Panc1 (cell line): ENCODE measurements around the gene DUSP8.

ENCODE experiments used
- CTCF ChIP-seq: fragments of 450-650 bp; IDR thresholded peaks from 2 replicates; pipeline ENCODE4 v1.5.1; 2017; ENCODE audit warnings: mild to moderate bottlenecking
- POLR2AphosphoS5 ChIP-seq: IDR thresholded peaks from 2 replicates; pipeline ENCODE4 v1.6.1; 2012; ENCODE audit warnings: mild to moderate bottlenecking, low read depth, low read length, moderate library complexity
- SIN3A ChIP-seq: IDR thresholded peaks from 2 replicates; pipeline ENCODE4 v1.6.1; 2012; ENCODE audit warnings: low read depth, mild to moderate bottlenecking, low read length, moderate library complexity, borderline replicate concordance; ENCODE audit not compliant: insufficient read depth
- TCF7L2 ChIP-seq: IDR thresholded peaks from 2 replicates; pipeline ENCODE4 v1.6.1; 2011; ENCODE audit warnings: mild to moderate bottlenecking, low read depth, low read length, inconsistent platforms
- TF ChIP-seq, protein P1 (sequence below), 2 experiments: IDR thresholded peaks; 2 replicates each; pipeline ENCODE4 v1.6.1; 2011 to 2012; ENCODE audit warnings: low read depth in 2 of 2, control low read depth in 1 of 2, low read length in 1 of 2, mild to moderate bottlenecking in 1 of 2, moderate library complexity in 1 of 2; ENCODE audit not compliant: insufficient read depth in 1 of 2

DNA sequence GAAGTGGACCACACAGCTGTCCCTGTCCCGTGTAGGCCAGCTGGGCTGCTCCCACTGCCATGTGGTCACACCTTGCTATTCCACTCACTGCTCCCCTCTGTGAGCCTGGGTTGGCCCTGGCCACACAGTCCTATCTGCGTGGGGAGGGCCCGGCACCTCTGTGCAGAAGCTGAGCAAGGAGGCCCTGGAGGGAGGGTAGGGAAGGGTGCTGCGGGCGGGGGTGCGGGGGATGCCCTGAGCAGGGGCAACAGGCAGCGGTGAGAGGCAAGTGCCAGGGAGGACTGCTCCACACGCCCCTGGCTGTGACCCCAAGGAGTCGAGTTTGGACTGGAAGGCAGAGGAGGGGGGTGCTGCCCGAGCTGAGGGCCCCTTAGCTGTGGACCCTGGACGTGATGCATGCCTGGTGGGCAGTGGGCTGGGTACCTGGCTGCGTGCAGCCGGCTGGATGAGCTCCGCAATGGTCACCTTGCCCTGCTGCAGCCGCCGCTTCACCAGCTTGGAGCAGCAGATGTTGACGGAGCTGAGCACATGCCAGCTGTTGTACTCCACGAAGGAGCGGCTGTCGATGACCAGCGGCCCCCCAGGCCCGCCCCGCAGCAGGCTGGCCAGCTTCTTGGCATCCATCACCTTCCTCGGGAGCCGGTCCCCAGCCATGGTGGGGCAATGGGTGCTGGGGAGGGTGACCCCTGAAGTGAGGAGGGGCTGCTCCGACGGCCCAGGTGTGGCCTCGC lies 6.7 kb downstream of the DUSP8 start:
- no peak for TF ChIP-seq CTCF
- no peak for TF ChIP-seq POLR2AphosphoS5
- TF ChIP-seq, protein P1, sequence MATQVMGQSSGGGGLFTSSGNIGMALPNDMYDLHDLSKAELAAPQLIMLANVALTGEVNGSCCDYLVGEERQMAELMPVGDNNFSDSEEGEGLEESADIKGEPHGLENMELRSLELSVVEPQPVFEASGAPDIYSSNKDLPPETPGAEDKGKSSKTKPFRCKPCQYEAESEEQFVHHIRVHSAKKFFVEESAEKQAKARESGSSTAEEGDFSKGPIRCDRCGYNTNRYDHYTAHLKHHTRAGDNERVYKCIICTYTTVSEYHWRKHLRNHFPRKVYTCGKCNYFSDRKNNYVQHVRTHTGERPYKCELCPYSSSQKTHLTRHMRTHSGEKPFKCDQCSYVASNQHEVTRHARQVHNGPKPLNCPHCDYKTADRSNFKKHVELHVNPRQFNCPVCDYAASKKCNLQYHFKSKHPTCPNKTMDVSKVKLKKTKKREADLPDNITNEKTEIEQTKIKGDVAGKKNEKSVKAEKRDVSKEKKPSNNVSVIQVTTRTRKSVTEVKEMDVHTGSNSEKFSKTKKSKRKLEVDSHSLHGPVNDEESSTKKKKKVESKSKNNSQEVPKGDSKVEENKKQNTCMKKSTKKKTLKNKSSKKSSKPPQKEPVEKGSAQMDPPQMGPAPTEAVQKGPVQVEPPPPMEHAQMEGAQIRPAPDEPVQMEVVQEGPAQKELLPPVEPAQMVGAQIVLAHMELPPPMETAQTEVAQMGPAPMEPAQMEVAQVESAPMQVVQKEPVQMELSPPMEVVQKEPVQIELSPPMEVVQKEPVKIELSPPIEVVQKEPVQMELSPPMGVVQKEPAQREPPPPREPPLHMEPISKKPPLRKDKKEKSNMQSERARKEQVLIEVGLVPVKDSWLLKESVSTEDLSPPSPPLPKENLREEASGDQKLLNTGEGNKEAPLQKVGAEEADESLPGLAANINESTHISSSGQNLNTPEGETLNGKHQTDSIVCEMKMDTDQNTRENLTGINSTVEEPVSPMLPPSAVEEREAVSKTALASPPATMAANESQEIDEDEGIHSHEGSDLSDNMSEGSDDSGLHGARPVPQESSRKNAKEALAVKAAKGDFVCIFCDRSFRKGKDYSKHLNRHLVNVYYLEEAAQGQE (IDR thresholded peaks at IDR 0.05; ENCODE audit: insufficient read depth in 1 of 2, low read depth in 2 of 2, low read length in 1 of 2), result no peak
- no peak for TF ChIP-seq TCF7L2
- no peak for TF ChIP-seq SIN3A
